Esophagus squamous epithelium (tissue), 4 donors: ENCODE measurements around the gene SRSF7.
"Not testable (repeated sequence)": the region's sequence is repeated elsewhere in the genome, so short reads cannot be mapped to it uniquely, and the experiment has no call there.

Experiments used
- CTCF ChIP-seq, 6 experiments: fragments of 450-650 bp in 4 of 6; fragments of 200-600 bp in 2 of 6; sonication (generic) in 2 of 6; IDR thresholded peaks; one replicate each; pipeline ENCODE4 v1.5.1; 2016 to 2019; ENCODE audit warnings: antibody characterized with exemption in 6 of 6, mild to moderate bottlenecking in 4 of 6, moderate library complexity in 4 of 6
- POLR2A ChIP-seq, 4 donors: fragments of 450-650 bp; IDR thresholded peaks; one replicate each; pipeline ENCODE4 v1.6.1; 2017; ENCODE audit warnings: antibody characterized with exemption in 4 of 4, mild to moderate bottlenecking in 4 of 4, moderate library complexity in 3 of 4

GRCh38 chr2:38703336-38703735 is 47.8 kb downstream of the SRSF7 start:
- not testable (repeated sequence) for TF ChIP-seq CTCF, POLR2A (IDR thresholded peaks at IDR 0.05)
